ENCODE measurements around the gene NT5C3B. TPM values are rescaled to one million over a fixed set of nuclear protein-coding genes. Genes with fewer than 3 reads are reported as not detected.
A peak's percentile ranks its signal among the peaks of the same experiment; 100 is the strongest.
"Not testable (repeated sequence)": the region's sequence is repeated elsewhere in the genome, so short reads cannot be mapped to it uniquely, and the experiment has no call there.

Gene NT5C3B
- total RNA-seq, 1 donor from 2014 or later: 36.5 TPM

GRCh38 chr17:41849251-41849990 is 13.4 kb upstream of the NT5C3B start:
- DNase-seq: no peak
- ATAC-seq: no peak
- Histone ChIP-seq H3K36me3 (peaks cover 19% of the 10 kb centered on the region), H3K27ac (no peak overlapping the region), H3K27me3 (no peaks in the 10 kb centered on the region), H3K9me3 (no peaks in the 10 kb centered on the region), H3K4me1 (no peaks in the 10 kb centered on the region), H3K4me3 (no peak overlapping the region)
- intact Hi-C loops (cut with DNase I): no loop called here
- no peak for TF ChIP-seq CTCF (IDR thresholded peaks at IDR 0.05)

- no peak for TF ChIP-seq CTCF (IDR thresholded peaks at IDR 0.05)
- Histone ChIP-seq H3K4me1 (no peaks in the 10 kb centered on the region), H3K27me3 (no peaks in the 10 kb centered on the region), H3K4me3 (no peak overlapping the region), H3K36me3 (peaks cover 13% of the 10 kb centered on the region), H3K27ac (no peak overlapping the region), H3K9me3 (no peaks in the 10 kb centered on the region)
- ATAC-seq: no peak
- intact Hi-C loops (cut with DNase I): no loop called here
- DNase-seq: no peak
Observed at GRCh38 chr17:41848788-41849187, 12.8 kb upstream of the NT5C3B start.

GRCh38 chr17:41844971-41845370 is 8.9 kb upstream of the NT5C3B start:
- ATAC-seq (no peak), DNase-seq (no peak)
- TF ChIP-seq CTCF (IDR thresholded peaks at IDR 0.05): no peak
- intact Hi-C loops (cut with DNase I): no loop called here
- no peaks in the 10 kb centered on the region for H3K4me1 ChIP-seq
- no peaks in the 10 kb centered on the region for H3K27me3 ChIP-seq
- no peaks in the 10 kb centered on the region for H3K9me3 ChIP-seq
- no peak overlapping the region for H3K4me3 ChIP-seq
- no peaks in the 10 kb centered on the region for H3K36me3 ChIP-seq
- no peak overlapping the region for H3K27ac ChIP-seq

- intact Hi-C loops (cut with DNase I); H3K27me3 ChIP-seq; H3K4me3 ChIP-seq; H3K4me1 ChIP-seq; H3K27ac ChIP-seq; H3K36me3 ChIP-seq; H3K9me3 ChIP-seq; DNase-seq; ATAC-seq: not testable (repeated sequence)
Observed at GRCh38 chr17:41840781-41841180, 4.7 kb upstream of the NT5C3B start.

- H3K4me3 ChIP-seq; H3K36me3 ChIP-seq; H3K27me3 ChIP-seq; H3K27ac ChIP-seq; DNase-seq; H3K9me3 ChIP-seq; ATAC-seq; intact Hi-C loops (cut with DNase I): not testable (repeated sequence)
- peaks cover 11% of the 10 kb centered on the region for H3K4me1 ChIP-seq
Observed at GRCh38 chr17:41839448-41839847, 3.4 kb upstream of the NT5C3B start.

GRCh38 chr17:41837761-41838538 is 1.9 kb upstream of the NT5C3B start, which contains the start of gene KLHL10:
Gene KLHL10, plus strand, starts transcription at chr17:41837825. Its CDS starts 108 bp downstream, at chr17:41837933.
- ATAC-seq (no peak), DNase-seq (peak; percentile 36)
- no peak for TF ChIP-seq CTCF (IDR thresholded peaks at IDR 0.05)
- Histone ChIP-seq H3K9me3 (no peaks in the 10 kb centered on the region), H3K36me3 (peaks cover 1% of the 10 kb centered on the region), H3K4me1 (peaks cover 11% of the 10 kb centered on the region), H3K4me3 (peak within 1 kb of the TSS; percentile 96), H3K27ac (no peak within 1 kb of the TSS), H3K27me3 (no peaks in the 10 kb centered on the region)
- intact Hi-C loops (cut with DNase I): no loop called here

Measured in upper lobe of right lung (tissue), 1 donor.